CD4-positive, alpha-beta T cell (primary cell): ENCODE measurements around the gene VWF. TPM values are rescaled to one million over a fixed set of nuclear protein-coding genes. Genes with fewer than 3 reads are reported as not detected.
A peak's percentile ranks its signal among the peaks of the same experiment; 100 is the strongest.

ENCODE experiments used
- ATAC-seq: fragments of 200-7000 bp; cut with Tn5 transposase; one replicate; pipeline ENCODE4 v1.10.0; 2022; ENCODE audit warnings: mild to moderate bottlenecking; ENCODE audit not compliant: poor library complexity
- CTCF ChIA-PET: fragments of 350-600 bp; sonication (Branson Sonifier 250); formaldehyde crosslinking; loops from one replicate; lab custom pipeline; 2021; ENCODE audit warnings: antibody characterized with exemption, inconsistent platforms; lab: Charles Lee
- POLR2A ChIA-PET: fragments of 350-600 bp; sonication (Branson Sonifier 250); formaldehyde crosslinking; loops from one replicate; lab custom pipeline; 2021; ENCODE audit warnings: antibody characterized with exemption, inconsistent platforms; lab: Charles Lee
- DNase-seq, 14 experiments: peaks; one replicate each; pipeline ENCODE4 v3.0.0-alpha.2; 2013 to 2020; ENCODE audit warnings: mixed read lengths in 2 of 14
- H3K27ac ChIP-seq, 2 donors: one replicate each; pipeline versions ENCODE4 v1.5.1 to v1.7.0; 2013; ENCODE audit warnings: low read length in 2 of 2, low read depth in 1 of 2, mild to moderate bottlenecking in 1 of 2
- H3K27me3 ChIP-seq, 2 experiments: 1 replicate in 1 of 2; 2 replicates in 1 of 2; pipeline versions ENCODE4 v1.6.1 to v1.7.0; 2013; ENCODE audit warnings: low read length in 2 of 2, control low read depth in 1 of 2, mild to moderate bottlenecking in 1 of 2, moderate library complexity in 1 of 2; ENCODE audit not compliant: insufficient read depth in 2 of 2, control insufficient read depth in 1 of 2
- H3K36me3 ChIP-seq: one replicate; pipeline ENCODE4 v1.6.1; 2013; ENCODE audit warnings: low read length, control low read depth; ENCODE audit not compliant: insufficient read depth
- H3K4me1 ChIP-seq: one replicate; pipeline ENCODE4 v1.6.1; 2013; ENCODE audit warnings: low read length, control low read depth; ENCODE audit not compliant: insufficient read depth
- H3K4me3 ChIP-seq: one replicate; pipeline ENCODE4 v1.5.1; 2013; ENCODE audit warnings: mild to moderate bottlenecking, low read length, moderate library complexity
- H3K9me3 ChIP-seq, 2 experiments: 1 replicate in 1 of 2; 2 replicates in 1 of 2; pipeline versions ENCODE4 v1.6.1 to v1.7.0; 2013; ENCODE audit warnings: low read length in 2 of 2, mild to moderate bottlenecking in 2 of 2, control low read depth in 1 of 2, moderate library complexity in 1 of 2; ENCODE audit not compliant: control insufficient read depth in 1 of 2, insufficient read depth in 1 of 2
- H3K27ac Mint-ChIP-seq: one replicate; pipeline ENCODE4 v1.8.0; 2020; ENCODE audit warnings: mixed read lengths
- H3K27me3 Mint-ChIP-seq: one replicate; pipeline ENCODE4 v1.8.0; 2021; ENCODE audit warnings: mixed read lengths
- H3K36me3 Mint-ChIP-seq: one replicate; pipeline ENCODE4 v1.8.0; 2021; ENCODE audit warnings: low read depth, mixed read lengths
- H3K4me1 Mint-ChIP-seq: one replicate; pipeline ENCODE4 v1.8.0; 2021; ENCODE audit warnings: low read depth, mixed read lengths
- H3K4me3 Mint-ChIP-seq: one replicate; pipeline ENCODE4 v1.8.0; 2020; ENCODE audit warnings: mild to moderate bottlenecking, mixed read lengths
- H3K9me3 Mint-ChIP-seq: one replicate; pipeline ENCODE4 v1.8.0; 2020; ENCODE audit warnings: mixed read lengths
- intact Hi-C, 2 experiments: fragments of 100-400 bp; cut with DNase I in 1 of 2; cut with micrococcal nuclease in 1 of 2; formaldehyde crosslinking; loops; one replicate each; pipeline versions ENCODE4 v1.15.1 to v1.9.0; 2023 to 2025; cut with DNase I, micrococcal nuclease
- total RNA-seq, 174 experiments: library from RNA in 2 of 174; stranded (reverse) in 2 of 174; gene quantifications; one replicate each; pipeline ENCODE4 v1.2.3 and lab custom pipeline; 2021 to 2026
- TF ChIP-seq, protein P1 (sequence below): fragments of 200-600 bp; IDR thresholded peaks from one replicate; pipeline ENCODE4 v1.8.0; 2022; ENCODE audit warnings: antibody characterized with exemption, mild to moderate bottlenecking

Gene VWF
- total RNA-seq, 2 experiments from 2014 or later: 0.20 TPM; not detected in 1

- Histone ChIP-seq H3K9me3 (no peaks in the 10 kb centered on the region), H3K4me3 (no peak overlapping the region), H3K27me3 (peaks cover 5 to 12% of the 10 kb centered on the region in 2 experiments), H3K27ac (no peak overlapping the region), H3K4me1 (no peaks in the 10 kb centered on the region), H3K36me3 (no peaks in the 10 kb centered on the region)
- intact Hi-C loops: no loop called here
- Mint-ChIP-seq H3K4me3 (no peak overlapping the region), H3K27me3 (peaks cover 15% of the 10 kb centered on the region), H3K36me3 (no peaks in the 10 kb centered on the region), H3K4me1 (peaks cover 5% of the 10 kb centered on the region), H3K9me3 (no peaks in the 10 kb centered on the region), H3K27ac (no peak overlapping the region)
- TF ChIP-seq, protein P1, sequence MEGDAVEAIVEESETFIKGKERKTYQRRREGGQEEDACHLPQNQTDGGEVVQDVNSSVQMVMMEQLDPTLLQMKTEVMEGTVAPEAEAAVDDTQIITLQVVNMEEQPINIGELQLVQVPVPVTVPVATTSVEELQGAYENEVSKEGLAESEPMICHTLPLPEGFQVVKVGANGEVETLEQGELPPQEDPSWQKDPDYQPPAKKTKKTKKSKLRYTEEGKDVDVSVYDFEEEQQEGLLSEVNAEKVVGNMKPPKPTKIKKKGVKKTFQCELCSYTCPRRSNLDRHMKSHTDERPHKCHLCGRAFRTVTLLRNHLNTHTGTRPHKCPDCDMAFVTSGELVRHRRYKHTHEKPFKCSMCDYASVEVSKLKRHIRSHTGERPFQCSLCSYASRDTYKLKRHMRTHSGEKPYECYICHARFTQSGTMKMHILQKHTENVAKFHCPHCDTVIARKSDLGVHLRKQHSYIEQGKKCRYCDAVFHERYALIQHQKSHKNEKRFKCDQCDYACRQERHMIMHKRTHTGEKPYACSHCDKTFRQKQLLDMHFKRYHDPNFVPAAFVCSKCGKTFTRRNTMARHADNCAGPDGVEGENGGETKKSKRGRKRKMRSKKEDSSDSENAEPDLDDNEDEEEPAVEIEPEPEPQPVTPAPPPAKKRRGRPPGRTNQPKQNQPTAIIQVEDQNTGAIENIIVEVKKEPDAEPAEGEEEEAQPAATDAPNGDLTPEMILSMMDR: no peak
- DNase-seq (no peak), ATAC-seq (no peak)
- POLR2A ChIA-PET: no interaction called here
- CTCF ChIA-PET: no interaction called here
Measured at GRCh38 chr12:6095269-6095668, 29.2 kb downstream of the VWF start.

DNA sequence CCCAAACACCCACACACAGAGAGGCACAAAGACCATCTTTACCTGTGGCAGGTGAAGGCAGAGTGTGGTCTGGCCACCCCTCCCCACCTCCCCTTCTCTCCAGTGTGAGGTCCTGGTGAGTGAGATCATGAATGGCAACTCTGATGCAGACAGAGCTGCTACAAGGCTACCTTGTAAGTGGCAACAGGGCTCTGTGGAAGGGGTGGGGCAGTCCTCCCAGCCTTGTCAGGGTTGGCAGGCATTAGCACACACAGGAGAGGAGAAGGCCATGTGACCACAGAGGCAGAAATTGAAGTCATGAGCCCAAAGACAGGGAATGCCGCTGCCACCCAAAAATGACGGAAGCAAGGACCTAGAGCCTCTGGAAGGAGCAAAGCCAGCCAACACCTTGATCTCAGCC, 30.7 kb downstream of the VWF start:
- H3K4me1 ChIP-seq: no peaks in the 10 kb centered on the region
- intact Hi-C loops: no loop called here
- Mint-ChIP-seq H3K9me3 (no peaks in the 10 kb centered on the region), H3K36me3 (no peaks in the 10 kb centered on the region), H3K27me3 (peaks cover 15% of the 10 kb centered on the region), H3K4me3 (no peak overlapping the region), H3K27ac (no peak overlapping the region), H3K4me1 (peaks cover 5% of the 10 kb centered on the region)
- H3K9me3 ChIP-seq: no peaks in the 10 kb centered on the region
- no peak overlapping the region for H3K27ac ChIP-seq
- H3K27me3 ChIP-seq: peaks cover 5 to 12% of the 10 kb centered on the region in 2 experiments
- ATAC-seq (no peak), DNase-seq (no peak)
- ChIA-PET POLR2A (no interaction called here), CTCF (no interaction called here)
- TF ChIP-seq, protein P1: no peak
- no peaks in the 10 kb centered on the region for H3K36me3 ChIP-seq
- H3K4me3 ChIP-seq: no peak overlapping the region

DNA sequence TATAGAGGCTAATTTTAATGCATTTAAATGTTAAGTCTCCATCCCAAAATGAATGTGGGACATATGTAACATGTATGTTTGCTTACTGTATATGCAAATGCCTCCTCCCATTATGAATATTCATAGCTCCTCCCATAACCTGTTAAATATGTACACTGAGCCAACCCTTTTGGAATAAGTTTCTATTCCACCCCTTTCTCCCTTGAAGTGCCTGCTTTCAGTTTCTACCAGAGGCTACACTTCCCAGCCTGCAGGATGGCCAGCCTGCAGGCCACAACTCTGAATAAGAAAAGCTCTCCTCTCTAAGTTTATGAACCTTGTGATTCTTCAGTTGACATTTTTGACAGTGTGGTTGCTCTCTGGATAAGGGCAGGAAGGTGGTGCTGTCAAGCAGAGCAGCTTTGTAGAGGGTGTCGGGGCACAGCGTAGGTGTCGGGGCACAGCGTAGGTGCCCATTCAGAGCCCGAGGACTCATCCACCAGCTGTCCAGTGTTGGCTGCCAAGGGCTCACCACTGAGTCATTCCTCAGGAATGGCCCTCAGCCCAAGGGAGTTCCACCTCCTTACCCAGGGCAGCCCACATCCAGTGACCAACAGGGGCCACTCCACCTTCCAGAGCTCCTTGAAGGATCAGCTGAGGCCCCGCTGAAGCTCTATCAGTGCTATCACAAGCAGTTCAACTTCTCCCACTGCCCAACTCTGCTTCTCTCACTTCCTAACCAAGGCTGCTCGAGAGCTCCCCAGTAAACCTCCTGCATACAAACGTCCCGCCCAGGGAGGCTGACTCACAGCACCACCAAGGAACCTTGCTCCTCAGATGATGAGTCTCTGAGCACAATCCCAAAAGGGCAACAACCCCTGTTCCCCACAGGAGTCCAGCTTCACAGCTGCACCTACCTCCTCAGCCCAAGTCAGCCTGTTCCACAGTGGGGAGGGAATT, 31.4 kb downstream of the VWF start:
- Histone ChIP-seq H3K4me1 (no peaks in the 10 kb centered on the region), H3K4me3 (no peak overlapping the region), H3K36me3 (no peaks in the 10 kb centered on the region), H3K27ac (no peak overlapping the region), H3K27me3 (peaks cover 5 to 12% of the 10 kb centered on the region in 2 experiments), H3K9me3 (peaks cover 0 to 3% of the 10 kb centered on the region in 2 experiments)
- Mint-ChIP-seq H3K4me1 (peaks cover 5% of the 10 kb centered on the region), H3K9me3 (no peaks in the 10 kb centered on the region), H3K4me3 (no peak overlapping the region), H3K27ac (no peak overlapping the region), H3K27me3 (peaks cover 15% of the 10 kb centered on the region), H3K36me3 (no peaks in the 10 kb centered on the region)
- peak in 2 of 14 experiments; percentile 32 to 48 for DNase-seq
- TF ChIP-seq, protein P1: no peak
- intact Hi-C loops: no loop called here
- POLR2A ChIA-PET: no interaction called here
- no peak for ATAC-seq
- CTCF ChIA-PET: no interaction called here
